OCI-LY7 (cell line): ENCODE data around the gene COL5A1. TPM values are rescaled to one million over a fixed set of nuclear protein-coding genes. Genes with fewer than 3 reads are reported as not detected.

Experiments
- BruUV-seq: library from RNA; stranded (reverse); fragments of 400-500 nt; replicated peaks from 2 replicates; lab custom pipeline; 2021; lab: Mats Ljungman, UMichigan
- CTCF ChIA-PET: fragments of 300-600 bp; sonication (Branson Sonifier 250); formaldehyde crosslinking; loops from one replicate; lab custom pipeline; 2022; ENCODE audit warnings: antibody characterized with exemption; ENCODE audit not compliant: unreplicated experiment; lab: Charles Lee
- POLR2A ChIA-PET: fragments of 300-600 bp; sonication (Branson Sonifier 250); formaldehyde crosslinking; loops from one replicate; lab custom pipeline; 2022; ENCODE audit warnings: antibody characterized with exemption; lab: Charles Lee
- DNase-seq: peaks from one replicate; pipeline ENCODE4 v3.0.0-alpha.2; 2015; ENCODE audit warnings: low spot score
- H2AFZ ChIP-seq: fragments of 200-600 bp; sonication (generic), shearing (Covaris generic); 2 replicates; pipeline ENCODE4 v1.6.1; 2014; ENCODE audit warnings: mild to moderate bottlenecking, antibody characterized with exemption, low read length, moderate library complexity
- H3K27ac ChIP-seq: fragments of 200-600 bp; sonication (generic); 2 replicates; pipeline ENCODE4 v1.5.1; 2014; ENCODE audit warnings: mixed run types, low read depth, mild to moderate bottlenecking, moderate library complexity, low read length, inconsistent platforms; ENCODE audit not compliant: poor library complexity, severe bottlenecking
- H3K36me3 ChIP-seq: fragments of 200-600 bp; sonication (generic); 2 replicates; pipeline ENCODE4 v1.6.1; 2014; ENCODE audit warnings: mild to moderate bottlenecking, antibody characterized with exemption, low read length, moderate library complexity, mixed read lengths; ENCODE audit not compliant: insufficient read depth
- H3K4me1 ChIP-seq: fragments of 200-600 bp; sonication (generic); 2 replicates; pipeline ENCODE4 v1.5.1; 2014; ENCODE audit warnings: mild to moderate bottlenecking, low read length; ENCODE audit not compliant: insufficient read depth, poor library complexity, severe bottlenecking
- H3K4me2 ChIP-seq: fragments of 200-600 bp; sonication (generic); 2 replicates; pipeline ENCODE4 v1.6.1; 2014; ENCODE audit warnings: mild to moderate bottlenecking, low read length
- H3K4me3 ChIP-seq: fragments of 200-600 bp; sonication (generic); 2 replicates; pipeline ENCODE4 v1.5.1; 2014; ENCODE audit warnings: mild to moderate bottlenecking, low read depth, low read length; ENCODE audit not compliant: poor library complexity, severe bottlenecking
- H3K79me2 ChIP-seq: fragments of 200-600 bp; sonication (generic); 2 replicates; pipeline ENCODE4 v1.6.1; 2016; ENCODE audit warnings: low read depth, mild to moderate bottlenecking, low read length, moderate library complexity, mixed read lengths; ENCODE audit not compliant: insufficient read depth
- H3K9me2 ChIP-seq: fragments of 200-600 bp; sonication (generic); 2 replicates; pipeline ENCODE4 v1.6.1; 2016; ENCODE audit warnings: mild to moderate bottlenecking, low read length, mixed read lengths; ENCODE audit not compliant: insufficient read depth
- H3K9me3 ChIP-seq: fragments of 200-600 bp; sonication (generic); 2 replicates; pipeline ENCODE4 v1.6.1; 2014; ENCODE audit warnings: mild to moderate bottlenecking, mixed run types, low read length, mixed read lengths
- H4K20me1 ChIP-seq: fragments of 200-600 bp; sonication (generic); 2 replicates; pipeline ENCODE4 v1.6.1; 2014; ENCODE audit warnings: mild to moderate bottlenecking, antibody characterized with exemption, low read length, moderate library complexity, mixed read lengths; ENCODE audit not compliant: insufficient read depth
- EZH2phosphoT487 ChIP-seq: fragments of 200-600 bp; sonication (generic); IDR thresholded peaks from 2 replicates; pipeline ENCODE4 v1.6.1; 2018; ENCODE audit warnings: low read depth, borderline replicate concordance, mild to moderate bottlenecking, mixed run types, antibody characterized with exemption, low read length, moderate library complexity, mixed read lengths
- intact Hi-C: fragments of 100-400 bp; cut with micrococcal nuclease; formaldehyde crosslinking; loops from one replicate; pipeline ENCODE4 v1.10.0; 2022; ENCODE audit not compliant: unreplicated experiment
- total RNA-seq, 2 experiments: library from RNA; depleted of rRNA in 1 of 2; stranded (reverse); fragments of >200 nt in 1 of 2; shearing (Covaris generic) in 1 of 2; gene quantifications; 2 replicates each; pipeline ENCODE4 v1.2.3, GENCODE V29; 2014 to 2022
- TF ChIP-seq, protein P1 (sequence below): fragments of 200-600 bp; sonication (generic); conservative IDR thresholded peaks from 2 replicates; pipeline ENCODE4 v1.5.1; 2014; ENCODE audit warnings: mild to moderate bottlenecking, antibody characterized with exemption, low read length, moderate library complexity, mixed read lengths

The COL5A1 gene
- total RNA-seq, 2 experiments from 2014 or later, result 12.2 to 28.6 TPM

DNA sequence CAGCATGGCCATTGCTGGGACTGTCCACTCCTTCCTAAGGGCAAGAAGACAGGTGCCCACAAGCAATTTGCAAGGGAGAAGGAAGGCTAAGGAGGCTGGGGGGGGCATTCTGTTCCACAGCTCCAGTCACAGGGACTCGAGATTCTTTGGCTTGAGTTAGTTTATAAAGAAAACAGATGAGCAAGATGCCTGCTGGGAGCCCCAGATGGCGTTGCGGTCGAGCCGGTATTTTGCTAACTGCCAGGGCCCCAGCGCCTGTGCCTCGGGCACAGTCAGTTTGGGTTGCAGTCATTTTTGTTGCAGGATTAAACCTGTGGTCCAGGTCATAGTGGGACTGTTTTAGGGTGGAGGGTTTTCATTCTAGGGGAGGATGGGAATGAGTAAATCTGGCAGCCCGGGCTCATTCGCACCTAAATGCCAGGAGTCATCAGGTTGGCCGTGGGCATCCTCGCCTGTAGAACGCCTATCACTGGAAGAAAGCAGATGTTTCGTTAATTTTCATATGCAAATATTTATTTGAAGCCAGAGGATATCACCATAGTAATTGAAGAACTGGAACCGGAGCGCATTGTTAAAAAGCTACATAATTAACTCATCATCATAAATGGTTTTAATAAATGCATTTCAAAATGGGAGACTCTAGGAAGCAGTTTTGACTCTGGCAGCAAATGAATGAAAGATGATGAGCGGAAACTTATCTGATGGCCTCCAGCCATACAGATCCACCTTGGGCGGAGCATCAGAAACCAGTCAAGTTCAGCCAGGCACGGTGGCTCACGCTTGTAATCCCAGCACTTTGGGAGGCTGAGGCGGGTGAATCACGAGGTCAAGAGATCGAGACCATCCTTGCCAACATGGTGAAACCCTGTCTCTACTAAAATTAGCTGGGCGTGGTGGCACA is 151.9 kb downstream of the COL5A1 start:
- TF ChIP-seq, protein P1, sequence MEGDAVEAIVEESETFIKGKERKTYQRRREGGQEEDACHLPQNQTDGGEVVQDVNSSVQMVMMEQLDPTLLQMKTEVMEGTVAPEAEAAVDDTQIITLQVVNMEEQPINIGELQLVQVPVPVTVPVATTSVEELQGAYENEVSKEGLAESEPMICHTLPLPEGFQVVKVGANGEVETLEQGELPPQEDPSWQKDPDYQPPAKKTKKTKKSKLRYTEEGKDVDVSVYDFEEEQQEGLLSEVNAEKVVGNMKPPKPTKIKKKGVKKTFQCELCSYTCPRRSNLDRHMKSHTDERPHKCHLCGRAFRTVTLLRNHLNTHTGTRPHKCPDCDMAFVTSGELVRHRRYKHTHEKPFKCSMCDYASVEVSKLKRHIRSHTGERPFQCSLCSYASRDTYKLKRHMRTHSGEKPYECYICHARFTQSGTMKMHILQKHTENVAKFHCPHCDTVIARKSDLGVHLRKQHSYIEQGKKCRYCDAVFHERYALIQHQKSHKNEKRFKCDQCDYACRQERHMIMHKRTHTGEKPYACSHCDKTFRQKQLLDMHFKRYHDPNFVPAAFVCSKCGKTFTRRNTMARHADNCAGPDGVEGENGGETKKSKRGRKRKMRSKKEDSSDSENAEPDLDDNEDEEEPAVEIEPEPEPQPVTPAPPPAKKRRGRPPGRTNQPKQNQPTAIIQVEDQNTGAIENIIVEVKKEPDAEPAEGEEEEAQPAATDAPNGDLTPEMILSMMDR, result no peak
- TF ChIP-seq EZH2phosphoT487, result no peak
- H3K4me1 ChIP-seq, result no peaks in the 10 kb centered on the region
- POLR2A ChIA-PET, result interaction anchor here (0.6 to 0.7 kb wide), 2 partner anchors 364 to 599 kb away, joined by 3 read pairs; no protein-coding TSS in a partner anchor
- no peak for DNase-seq
- H3K9me2 ChIP-seq, result no peaks in the 10 kb centered on the region
- no peak overlapping the region for H2AFZ ChIP-seq
- no peaks in the 10 kb centered on the region for H4K20me1 ChIP-seq
- no TSS peak for BruUV-seq
- H3K36me3 ChIP-seq, result no peaks in the 10 kb centered on the region
- no peaks in the 10 kb centered on the region for H3K9me3 ChIP-seq
- intact Hi-C loops, result no loop called here
- H3K27ac ChIP-seq, result no peak overlapping the region
- CTCF ChIA-PET, result no interaction called here
- H3K4me3 ChIP-seq, result no peak overlapping the region
- H3K4me2 ChIP-seq, result no peak overlapping the region
- H3K79me2 ChIP-seq, result no peaks in the 10 kb centered on the region

DNA sequence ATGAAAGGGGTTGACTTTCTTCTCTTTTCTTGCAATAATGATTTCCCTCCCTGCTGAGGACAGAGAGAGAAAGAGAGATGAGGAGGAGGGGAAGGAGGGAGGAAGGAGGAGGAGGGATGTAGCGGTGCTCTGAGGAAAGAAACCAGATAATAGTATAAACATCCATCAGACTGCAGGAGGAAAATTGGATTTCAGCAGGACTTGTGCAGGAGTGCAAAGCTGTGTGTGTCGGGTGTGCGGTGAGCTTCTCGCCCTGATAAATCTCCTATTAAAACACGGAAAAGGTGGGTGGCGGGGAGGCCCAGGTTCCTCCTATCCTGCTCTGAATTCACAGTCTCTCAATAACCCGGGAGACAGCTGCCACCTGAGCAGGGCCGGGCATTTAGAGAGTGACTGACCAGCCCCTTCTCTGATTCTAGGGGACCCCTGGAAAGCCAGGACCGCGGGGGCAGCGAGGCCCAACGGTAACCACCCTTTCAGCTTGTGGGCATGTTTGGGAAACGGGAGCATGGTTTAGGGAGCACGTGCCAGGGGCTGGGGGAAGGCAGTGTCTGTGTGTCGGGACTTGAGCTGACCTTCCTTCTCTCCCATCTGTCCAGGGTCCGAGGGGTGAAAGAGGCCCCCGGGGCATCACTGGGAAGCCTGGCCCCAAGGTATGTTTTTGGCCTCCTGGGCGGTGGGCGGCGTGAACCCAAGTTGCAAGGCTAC is 153.2 kb downstream of the COL5A1 start:
- Histone ChIP-seq H3K9me2 (no peaks in the 10 kb centered on the region), H2AFZ (no peak overlapping the region), H3K79me2 (no peaks in the 10 kb centered on the region), H3K9me3 (no peaks in the 10 kb centered on the region), H4K20me1 (no peaks in the 10 kb centered on the region), H3K4me2 (no peak overlapping the region), H3K27ac (no peak overlapping the region), H3K4me3 (no peak overlapping the region), H3K4me1 (no peaks in the 10 kb centered on the region), H3K36me3 (no peaks in the 10 kb centered on the region)
- TF ChIP-seq, protein P1, result no peak
- TF ChIP-seq EZH2phosphoT487, result no peak
- CTCF ChIA-PET, result no interaction called here
- intact Hi-C loops, result no loop called here
- BruUV-seq, result no TSS peak
- DNase-seq, result no peak
- POLR2A ChIA-PET, result no interaction called here
